ENCODE results near the gene BAIAP3. TPM values are rescaled to one million over a fixed set of nuclear protein-coding genes. Genes with fewer than 3 reads are reported as not detected.

The BAIAP3 gene
- total RNA-seq, 1 donor from 2014 or later, result 2.0 TPM

- ATAC-seq, result no peak
These were observed 1.3 kb downstream of the BAIAP3 start for GRCh38 chr16:1334739-1335138.

DNA sequence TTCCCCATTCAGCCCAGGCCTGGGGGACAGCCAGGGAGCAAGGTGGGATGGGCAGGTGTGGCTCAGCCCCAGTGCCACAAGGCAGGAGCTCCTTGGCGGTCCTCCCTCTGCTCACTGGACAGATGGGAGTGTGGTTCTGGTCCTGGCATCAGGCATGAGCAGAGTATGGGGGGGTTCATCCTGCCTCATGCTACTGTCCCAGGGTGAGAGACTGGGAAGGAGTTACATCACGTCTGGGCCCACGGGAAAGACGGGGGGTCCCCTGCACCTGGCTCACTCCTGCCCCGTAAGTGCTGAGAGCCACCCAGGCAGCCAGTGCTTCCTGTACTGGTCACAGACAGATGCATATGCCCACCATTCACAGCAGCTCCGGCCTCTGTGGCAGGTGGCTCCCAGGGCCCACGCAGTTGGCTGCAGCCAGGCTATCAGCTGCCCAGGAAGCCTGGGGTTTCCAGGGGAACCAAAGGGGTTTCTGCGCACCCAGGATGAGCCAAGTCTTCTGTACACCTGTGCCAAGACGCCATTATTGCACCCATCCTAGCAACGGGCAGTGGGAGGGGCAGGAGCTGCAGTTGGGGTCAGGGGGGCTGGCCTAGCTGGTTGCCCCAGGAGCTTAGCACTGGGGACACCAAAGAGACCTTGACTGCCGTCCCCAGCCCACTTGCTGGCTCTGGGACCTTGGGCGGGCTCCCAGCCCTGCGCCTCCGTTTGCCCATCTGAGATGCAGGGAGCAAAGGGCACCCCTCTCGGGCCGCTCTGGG lies 1.9 kb downstream of the BAIAP3 start:
- ATAC-seq, result no peak

- no peak for ATAC-seq
These were observed 2.6 kb downstream of the BAIAP3 start for GRCh38 chr16:1335996-1336395.

- ATAC-seq, result no peak
These were observed 3.2 kb downstream of the BAIAP3 start for GRCh38 chr16:1336619-1337018.

DNA sequence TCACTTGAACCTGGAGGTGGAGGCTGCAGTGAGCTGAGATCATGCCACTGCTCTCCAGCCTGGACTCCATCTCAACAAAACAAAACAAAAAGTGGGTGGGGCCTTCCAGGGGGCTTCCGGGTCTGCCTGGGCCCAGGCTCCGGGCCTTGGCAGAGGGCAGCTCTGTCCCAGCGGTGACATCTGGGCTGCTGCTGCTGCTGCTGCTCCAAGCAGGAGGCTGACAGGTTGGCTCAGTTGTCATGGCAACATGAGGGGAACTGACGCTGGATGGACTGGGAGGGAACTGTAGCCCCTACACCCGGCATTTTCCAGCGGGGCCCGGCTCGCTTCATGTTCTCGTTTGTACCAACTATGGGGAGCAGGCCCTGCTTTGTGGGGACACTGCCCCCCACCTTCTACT lies 4.0 kb downstream of the BAIAP3 start:
- ATAC-seq, result no peak

GRCh38 chr16:1338119-1338730 lies 4.8 kb downstream of the BAIAP3 start:
- no peak for ATAC-seq

DNA sequence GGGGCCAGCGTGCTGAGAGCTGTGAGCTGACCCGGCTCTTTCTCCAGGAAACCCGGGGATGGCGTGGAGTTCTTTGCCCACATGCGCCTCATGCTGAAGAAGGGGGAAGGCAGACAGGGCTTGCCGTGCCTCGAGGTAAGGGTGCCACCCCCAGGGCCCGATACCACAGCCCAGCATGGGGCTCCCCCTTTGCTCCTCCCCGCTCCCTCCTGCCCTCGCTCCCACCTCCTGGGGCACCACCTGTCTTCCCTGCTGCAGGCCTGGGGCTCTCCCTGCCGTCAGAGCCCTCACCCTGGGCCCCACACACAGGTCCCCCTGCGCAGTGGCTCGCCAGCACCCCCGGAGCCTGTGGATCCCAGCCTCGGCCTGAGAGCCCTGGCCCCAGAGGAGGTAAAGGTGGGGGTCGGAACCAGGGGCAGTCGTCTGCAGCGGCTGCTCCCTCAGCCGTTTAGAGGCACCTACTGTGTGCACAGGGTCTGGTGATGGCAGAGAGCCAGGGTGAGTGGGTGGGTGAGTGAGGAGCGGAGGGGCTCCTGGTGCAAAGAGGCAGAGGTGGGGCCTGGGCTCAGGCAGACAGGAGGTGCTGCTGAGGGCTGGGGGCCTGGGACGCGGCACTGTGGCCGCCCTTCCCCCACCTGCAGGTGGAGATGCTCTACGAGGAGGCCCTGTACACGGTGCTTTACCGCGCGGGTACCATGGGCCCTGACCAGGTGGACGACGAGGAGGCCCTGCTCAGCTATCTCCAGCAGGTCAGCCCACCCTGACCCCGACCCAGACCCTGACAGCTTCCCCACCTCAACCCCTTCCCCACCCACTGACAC lies 5.6 kb downstream of the BAIAP3 start:
- no peak for ATAC-seq

- no peak for ATAC-seq
These were observed 7.5 kb downstream of the BAIAP3 start for GRCh38 chr16:1340730-1341494.

DNA sequence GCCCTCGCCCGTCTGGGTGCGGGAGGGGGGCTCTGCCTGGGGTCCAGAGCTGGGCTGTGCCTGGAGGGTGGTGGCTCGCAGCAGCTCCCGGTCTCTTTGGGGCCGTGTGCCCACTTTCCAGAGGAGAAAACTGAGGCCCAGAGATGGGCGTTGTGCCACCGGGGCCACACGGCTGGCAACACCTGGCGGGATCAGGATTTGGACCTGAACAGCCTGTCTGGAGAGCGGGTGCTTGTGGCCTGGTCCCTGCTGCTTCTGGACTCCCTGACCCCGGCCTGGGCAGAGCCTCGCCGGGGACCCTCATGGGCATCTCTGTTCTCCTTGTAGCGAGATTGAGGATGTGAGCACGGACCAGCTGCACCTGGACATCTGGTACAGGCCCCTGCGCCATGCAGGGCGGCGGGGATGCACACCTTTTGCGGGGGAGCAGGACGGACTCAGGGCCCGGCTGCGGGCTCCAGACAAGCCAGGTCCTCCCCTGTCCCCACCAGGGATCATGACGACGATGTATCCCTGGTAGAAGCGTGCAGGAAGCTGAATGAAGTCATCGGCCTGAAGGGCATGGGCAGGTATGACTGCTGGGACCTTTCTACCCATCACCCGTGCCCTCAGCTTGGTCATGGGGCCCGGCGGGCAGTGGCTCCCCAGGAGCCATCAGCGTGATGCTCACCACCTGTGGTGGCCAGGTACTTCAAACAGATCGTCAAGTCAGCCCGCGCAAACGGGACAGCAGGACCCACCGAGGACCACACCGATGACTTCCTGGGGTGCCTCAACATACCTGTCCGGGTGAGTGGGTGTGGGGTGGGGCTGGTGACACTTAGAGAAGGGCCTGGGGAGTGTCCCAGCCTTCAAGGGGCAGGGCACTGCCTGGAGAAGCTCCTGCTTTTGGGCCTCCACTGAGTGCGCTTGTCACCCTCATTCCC lies 8.3 kb downstream of the BAIAP3 start:
- ATAC-seq, result no peak

GRCh38 chr16:1342526-1343427 lies 9.3 kb downstream of the BAIAP3 start:
- peak; percentile 94 for ATAC-seq

DNA sequence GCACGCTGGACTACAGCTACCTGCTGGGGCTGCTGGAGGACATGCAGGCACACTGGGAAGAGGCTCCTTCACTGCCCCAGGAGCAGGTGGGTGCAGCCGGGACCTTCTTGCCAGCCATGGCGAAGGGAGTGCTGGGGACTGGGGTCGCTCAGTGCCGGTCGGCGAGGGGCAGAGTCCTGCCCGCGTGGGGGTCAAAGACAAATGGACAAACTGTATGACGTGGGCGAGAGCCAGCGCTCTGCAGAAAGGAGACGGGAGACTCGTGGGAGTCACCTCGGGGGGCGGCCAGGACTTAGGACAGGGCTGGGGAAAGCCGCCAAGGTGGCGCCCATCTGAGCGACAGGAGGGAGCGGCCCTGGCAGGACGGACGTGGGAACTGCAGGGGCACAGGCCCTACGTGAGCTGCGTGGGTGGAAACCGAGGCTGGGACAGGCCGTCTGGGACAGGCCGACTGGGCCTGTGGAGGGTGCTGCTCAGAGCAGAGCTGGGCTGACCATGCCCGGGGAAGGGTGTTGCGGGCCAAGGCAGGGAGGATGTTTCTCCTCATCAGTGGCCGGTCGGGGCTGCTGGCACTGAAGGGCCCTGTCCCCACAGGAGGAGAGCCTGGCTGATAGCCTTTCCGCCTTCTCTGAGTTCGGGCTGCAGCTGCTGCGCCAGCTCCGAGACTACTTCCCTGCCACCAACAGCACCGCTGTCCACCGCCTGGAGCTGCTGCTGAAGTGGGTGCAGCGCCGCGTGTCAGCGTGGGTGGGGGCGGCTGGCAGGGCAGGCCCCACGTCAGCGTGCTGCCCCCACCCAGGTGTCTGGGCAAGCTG lies 10.2 kb downstream of the BAIAP3 start:
- ATAC-seq, result peak; percentile 0

- ATAC-seq, result no peak
These were observed 11.1 kb downstream of the BAIAP3 start for GRCh38 chr16:1344499-1344898.

- ATAC-seq, result no peak
These were observed 11.6 kb downstream of the BAIAP3 start for GRCh38 chr16:1345087-1345486.

DNA sequence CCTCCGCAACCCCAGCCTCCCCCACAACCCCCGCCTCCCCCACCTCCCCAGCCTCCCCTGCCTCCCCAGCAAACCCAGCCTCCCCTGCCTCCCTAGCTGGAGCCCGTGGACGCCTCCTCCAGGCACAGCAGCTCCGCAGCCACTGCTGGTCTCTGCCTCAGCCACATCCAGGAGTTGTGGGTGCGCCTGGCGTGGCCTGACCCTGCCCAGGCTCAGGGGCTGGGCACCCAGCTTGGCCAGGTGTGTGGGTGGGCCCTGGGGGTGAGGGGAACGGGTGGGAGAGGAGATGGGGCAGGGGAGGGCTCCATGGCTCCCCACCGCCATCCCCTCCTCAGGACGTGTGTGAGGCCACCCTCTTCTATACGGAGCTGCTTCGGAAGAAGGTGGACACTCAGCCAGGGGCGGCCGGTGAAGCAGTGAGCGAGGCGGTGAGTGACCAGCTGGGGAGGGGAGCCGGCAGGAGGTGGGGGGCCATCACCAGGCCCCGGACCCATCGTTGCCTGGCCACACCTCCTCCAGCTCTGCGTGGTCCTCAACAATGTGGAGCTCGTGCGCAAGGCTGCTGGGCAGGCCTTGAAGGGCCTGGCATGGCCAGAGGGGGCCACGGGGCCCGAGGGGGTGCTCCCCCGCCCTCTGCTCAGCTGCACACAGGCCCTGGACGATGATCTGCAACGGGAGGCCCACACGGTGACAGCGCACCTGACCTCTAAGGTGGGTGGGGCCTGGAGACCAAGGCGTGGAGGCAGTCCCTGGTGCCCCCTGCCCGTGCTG lies 12.4 kb downstream of the BAIAP3 start:
- no peak for ATAC-seq

- no peak for ATAC-seq
These were observed 13.2 kb downstream of the BAIAP3 start for GRCh38 chr16:1346422-1347285.

GRCh38 chr16:1347286-1347855 lies 13.9 kb downstream of the BAIAP3 start:
- peak; percentile 27 for ATAC-seq

DNA sequence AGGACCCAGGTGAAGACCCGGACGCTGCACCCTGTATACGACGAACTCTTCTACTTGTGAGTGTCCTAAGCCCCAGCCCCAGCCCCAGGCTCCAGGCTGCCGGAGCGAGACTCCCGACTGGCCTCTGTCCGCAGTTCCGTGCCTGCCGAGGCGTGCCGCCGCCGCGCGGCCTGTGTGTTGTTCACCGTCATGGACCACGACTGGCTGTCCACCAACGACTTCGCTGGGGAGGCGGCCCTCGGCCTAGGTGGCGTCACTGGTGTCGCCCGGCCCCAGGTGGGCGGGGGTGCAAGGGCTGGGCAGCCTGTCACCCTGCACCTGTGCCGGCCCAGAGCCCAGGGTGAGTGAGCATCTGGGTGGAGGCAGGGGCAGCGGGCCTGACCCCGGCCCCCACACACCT lies 14.5 kb downstream of the BAIAP3 start:
- no peak for ATAC-seq

Measured in esophagus mucosa (tissue), 1 donor.